Stomach (tissue), 4 donors: ENCODE measurements around the gene GPC6.

Source experiments
- EP300 ChIP-seq: sonication (generic); formaldehyde crosslinking; IDR thresholded peaks from one replicate; pipeline ENCODE4 v1.6.1; 2017; ENCODE audit warnings: antibody characterized with exemption
- POLR2A ChIP-seq, 4 donors: fragments of 450-650 bp; IDR thresholded peaks; one replicate each; pipeline ENCODE4 v1.6.1; 2016; ENCODE audit warnings: antibody characterized with exemption in 4 of 4, control low read depth in 2 of 4, mild to moderate bottlenecking in 1 of 4, moderate library complexity in 1 of 4
- TF ChIP-seq, protein P1 (sequence below), 7 experiments: fragments of 450-650 bp in 4 of 7; fragments of 200-600 bp in 3 of 7; sonication (generic) in 3 of 7; IDR thresholded peaks; one replicate each; pipeline ENCODE4 v1.5.1; 2016 to 2019; ENCODE audit warnings: antibody characterized with exemption in 7 of 7, control low read depth in 2 of 7, mild to moderate bottlenecking in 1 of 7

DNA sequence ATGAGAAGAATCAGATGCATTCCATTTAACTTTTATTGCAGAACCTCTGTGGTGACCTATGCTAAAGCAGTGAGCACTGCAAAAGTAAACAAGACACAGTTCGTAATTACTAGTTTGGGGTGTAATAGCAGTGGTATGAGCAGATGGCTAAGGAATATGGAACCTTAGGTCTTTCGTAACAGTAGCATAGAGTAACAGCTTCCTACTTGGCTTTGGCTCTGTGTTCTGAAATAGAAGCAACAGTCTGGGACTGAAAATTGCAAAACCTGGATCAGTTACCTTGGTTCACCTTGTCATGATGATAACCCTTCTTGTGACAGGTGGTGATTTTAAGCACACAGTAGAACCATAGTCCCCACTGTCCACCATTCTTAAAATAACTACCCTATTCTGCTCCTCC, 303.4 kb downstream of the GPC6 start:
- TF ChIP-seq, protein P1, sequence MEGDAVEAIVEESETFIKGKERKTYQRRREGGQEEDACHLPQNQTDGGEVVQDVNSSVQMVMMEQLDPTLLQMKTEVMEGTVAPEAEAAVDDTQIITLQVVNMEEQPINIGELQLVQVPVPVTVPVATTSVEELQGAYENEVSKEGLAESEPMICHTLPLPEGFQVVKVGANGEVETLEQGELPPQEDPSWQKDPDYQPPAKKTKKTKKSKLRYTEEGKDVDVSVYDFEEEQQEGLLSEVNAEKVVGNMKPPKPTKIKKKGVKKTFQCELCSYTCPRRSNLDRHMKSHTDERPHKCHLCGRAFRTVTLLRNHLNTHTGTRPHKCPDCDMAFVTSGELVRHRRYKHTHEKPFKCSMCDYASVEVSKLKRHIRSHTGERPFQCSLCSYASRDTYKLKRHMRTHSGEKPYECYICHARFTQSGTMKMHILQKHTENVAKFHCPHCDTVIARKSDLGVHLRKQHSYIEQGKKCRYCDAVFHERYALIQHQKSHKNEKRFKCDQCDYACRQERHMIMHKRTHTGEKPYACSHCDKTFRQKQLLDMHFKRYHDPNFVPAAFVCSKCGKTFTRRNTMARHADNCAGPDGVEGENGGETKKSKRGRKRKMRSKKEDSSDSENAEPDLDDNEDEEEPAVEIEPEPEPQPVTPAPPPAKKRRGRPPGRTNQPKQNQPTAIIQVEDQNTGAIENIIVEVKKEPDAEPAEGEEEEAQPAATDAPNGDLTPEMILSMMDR (IDR thresholded peaks at IDR 0.05) = no peak
- TF ChIP-seq EP300 (no peak), POLR2A (IDR thresholded peaks at IDR 0.05) (no peak)
